ENCODE results near the gene APOC4. TPM values are rescaled to one million over a fixed set of nuclear protein-coding genes. Genes with fewer than 3 reads are reported as not detected.

APOC4 gene
- total RNA-seq, result not detected in 2 replicates

GRCh38 chr19:44942067-44942571, at the start of gene APOC4:
APOC4 (plus strand) TSS chr19:44942237; CDS start chr19:44942278, 41 bp downstream.

GRCh38 chr19:44905437-44906160, 36.4 kb upstream of the APOC4 start, which contains the start of gene APOE:
APOE (plus strand) TSS chr19:44905796; CDS start chr19:44906625, 829 bp downstream.

GRCh38 chr19:44914433-44915206, 27.4 kb upstream of the APOC4 start, which contains the start of gene APOC1:
APOC1 (plus strand) TSS chr19:44914608; CDS start chr19:44914892, 284 bp downstream.

GRCh38 chr19:44954649-44955504, 12.8 kb downstream of the APOC4 start, which contains the start of gene CLPTM1:
CLPTM1 (plus strand) TSS chr19:44955380; CDS start chr19:44955396, 16 bp downstream.

Other genes with a start within 250 kb of the APOC4 start
- not detected in 2 replicates for gene CEACAM16, start 243.1 kb upstream of the APOC4 start, total RNA-seq
- gene BCL3, start 193.5 kb upstream of the APOC4 start, total RNA-seq, result 21.8 and 31.9 TPM in 2 replicates
- not detected in 2 replicates for gene CBLC, start 164.3 kb upstream of the APOC4 start, total RNA-seq
- gene BCAM, start 133.1 kb upstream of the APOC4 start, total RNA-seq, result 20.6 and 29.3 TPM in 2 replicates
- gene NECTIN2, start 95.9 kb upstream of the APOC4 start, total RNA-seq, result 76.9 and 163 TPM in 2 replicates
- gene TOMM40, start 51.0 kb upstream of the APOC4 start, total RNA-seq, result 47.9 and 51.1 TPM in 2 replicates
- 813 and 5,080 TPM in 2 replicates for gene APOE, start 36.4 kb upstream of the APOC4 start, total RNA-seq
- 14.1 and 28.8 TPM in 2 replicates for gene APOC1, start 27.6 kb upstream of the APOC4 start, total RNA-seq
- not detected in 2 replicates for gene APOC2, start 3.8 kb downstream of the APOC4 start, total RNA-seq
- 57.9 and 59.5 TPM in 2 replicates for gene CLPTM1, start 13.1 kb downstream of the APOC4 start, total RNA-seq
- gene RELB, start 59.2 kb downstream of the APOC4 start, total RNA-seq, result 8.0 and 12.3 TPM in 2 replicates
- gene CLASRP, start 96.8 kb downstream of the APOC4 start, total RNA-seq, result 38.4 and 39.7 TPM in 2 replicates
- gene ZNF296, start 134.2 kb downstream of the APOC4 start, total RNA-seq, result 0.70 and 3.1 TPM in 2 replicates
- 21.4 and 25.3 TPM in 2 replicates for gene GEMIN7, start 137.0 kb downstream of the APOC4 start, total RNA-seq
- gene PPP1R37, start 150.9 kb downstream of the APOC4 start, total RNA-seq, result 28.3 and 46.7 TPM in 2 replicates
- gene NKPD1, start 218.7 kb downstream of the APOC4 start, total RNA-seq, result under 0.01 and 0.85 TPM in 2 replicates
- gene TRAPPC6A, start 236.0 kb downstream of the APOC4 start, total RNA-seq, result 29.1 and 33.0 TPM in 2 replicates
- 10.3 and 15.3 TPM in 2 replicates for gene BLOC1S3, start 236.5 kb downstream of the APOC4 start, total RNA-seq

All from pericardium fibroblast (primary cell).